AG10803 (cell line): ENCODE measurements around the gene CYB5R2.
"Not testable (repeated sequence)": the region's sequence is repeated elsewhere in the genome, so short reads cannot be mapped to it uniquely, and the experiment has no call there.

Source experiments
- DNase-seq: peaks from one replicate; pipeline ENCODE4 v3.0.0; 2010; ENCODE audit warnings: low read depth
- H3K4me3 ChIP-seq: 2 replicates; pipeline ENCODE4 v1.5.1; 2011; ENCODE audit warnings: mild to moderate bottlenecking, low read length, control low read depth
- TF ChIP-seq, protein P1 (sequence below): conservative IDR thresholded peaks from 2 replicates; pipeline ENCODE4 v1.5.1; 2011; ENCODE audit warnings: mild to moderate bottlenecking, low read length, control low read depth, inconsistent platforms

CYB5R2 gene

DNA sequence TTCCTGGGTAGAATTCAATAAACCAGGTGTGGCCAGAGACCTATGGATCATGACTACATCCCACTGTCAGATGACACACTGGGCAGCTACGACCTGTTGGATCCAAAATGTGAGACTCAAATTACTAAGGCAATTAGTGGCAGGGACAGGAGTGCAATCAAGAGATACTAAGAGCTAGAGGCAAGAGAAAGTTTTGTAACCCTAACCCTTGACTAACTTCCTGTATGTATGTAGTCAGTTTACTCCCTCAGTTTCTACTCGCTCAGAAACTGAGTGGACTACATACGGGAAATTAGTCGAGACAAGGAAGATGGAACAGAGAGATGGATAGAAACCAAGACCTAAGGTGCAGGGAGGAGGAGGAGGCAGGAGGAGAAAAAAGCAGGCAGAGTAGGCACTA is 2.7 kb downstream of the CYB5R2 start:
- no peak for DNase-seq
- no peak overlapping the region for H3K4me3 ChIP-seq
- TF ChIP-seq, protein P1, sequence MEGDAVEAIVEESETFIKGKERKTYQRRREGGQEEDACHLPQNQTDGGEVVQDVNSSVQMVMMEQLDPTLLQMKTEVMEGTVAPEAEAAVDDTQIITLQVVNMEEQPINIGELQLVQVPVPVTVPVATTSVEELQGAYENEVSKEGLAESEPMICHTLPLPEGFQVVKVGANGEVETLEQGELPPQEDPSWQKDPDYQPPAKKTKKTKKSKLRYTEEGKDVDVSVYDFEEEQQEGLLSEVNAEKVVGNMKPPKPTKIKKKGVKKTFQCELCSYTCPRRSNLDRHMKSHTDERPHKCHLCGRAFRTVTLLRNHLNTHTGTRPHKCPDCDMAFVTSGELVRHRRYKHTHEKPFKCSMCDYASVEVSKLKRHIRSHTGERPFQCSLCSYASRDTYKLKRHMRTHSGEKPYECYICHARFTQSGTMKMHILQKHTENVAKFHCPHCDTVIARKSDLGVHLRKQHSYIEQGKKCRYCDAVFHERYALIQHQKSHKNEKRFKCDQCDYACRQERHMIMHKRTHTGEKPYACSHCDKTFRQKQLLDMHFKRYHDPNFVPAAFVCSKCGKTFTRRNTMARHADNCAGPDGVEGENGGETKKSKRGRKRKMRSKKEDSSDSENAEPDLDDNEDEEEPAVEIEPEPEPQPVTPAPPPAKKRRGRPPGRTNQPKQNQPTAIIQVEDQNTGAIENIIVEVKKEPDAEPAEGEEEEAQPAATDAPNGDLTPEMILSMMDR: no peak

DNA sequence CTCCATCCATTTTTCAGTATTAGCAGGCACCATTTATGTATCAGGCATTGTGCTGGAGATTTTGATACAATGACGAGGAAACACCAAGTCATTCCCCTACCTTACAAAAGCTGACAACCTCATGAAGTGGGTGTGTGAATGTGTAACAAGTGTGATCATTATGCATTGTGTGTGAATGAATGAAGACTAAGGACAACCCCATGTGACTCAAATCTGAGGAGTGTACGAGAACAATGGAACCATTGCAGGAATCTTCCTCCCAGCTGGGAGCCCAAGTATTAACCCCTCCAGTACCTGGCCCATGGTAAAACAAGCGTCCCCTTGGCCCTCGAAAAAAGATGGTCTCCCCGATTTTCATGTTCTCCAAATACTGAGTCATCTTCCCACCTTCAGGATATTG is 4.4 kb downstream of the CYB5R2 start:
- TF ChIP-seq, protein P1: no peak
- H3K4me3 ChIP-seq: no peak overlapping the region
- DNase-seq: no peak

DNA sequence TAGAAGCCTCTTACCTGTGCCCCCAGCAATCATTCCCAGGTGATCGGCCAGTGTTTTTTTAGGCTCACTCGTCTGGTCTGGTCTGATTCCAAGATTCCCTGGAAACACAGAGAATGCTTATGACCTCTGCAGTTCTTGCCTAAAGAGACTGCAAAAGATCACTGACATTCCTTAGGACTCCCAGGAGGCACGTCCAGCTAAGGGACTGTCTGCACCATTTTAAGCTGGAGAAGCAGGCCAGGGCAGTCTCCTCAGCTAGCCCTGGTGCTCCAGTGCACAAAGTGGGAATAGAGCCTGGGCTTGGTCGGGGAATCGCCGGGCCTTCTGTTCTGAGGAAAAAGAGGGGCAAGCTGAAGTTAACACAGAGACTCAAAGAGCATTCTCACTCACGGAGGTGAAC is 4.8 kb downstream of the CYB5R2 start:
- no peak overlapping the region for H3K4me3 ChIP-seq
- DNase-seq: no peak
- TF ChIP-seq, protein P1: no peak

DNA sequence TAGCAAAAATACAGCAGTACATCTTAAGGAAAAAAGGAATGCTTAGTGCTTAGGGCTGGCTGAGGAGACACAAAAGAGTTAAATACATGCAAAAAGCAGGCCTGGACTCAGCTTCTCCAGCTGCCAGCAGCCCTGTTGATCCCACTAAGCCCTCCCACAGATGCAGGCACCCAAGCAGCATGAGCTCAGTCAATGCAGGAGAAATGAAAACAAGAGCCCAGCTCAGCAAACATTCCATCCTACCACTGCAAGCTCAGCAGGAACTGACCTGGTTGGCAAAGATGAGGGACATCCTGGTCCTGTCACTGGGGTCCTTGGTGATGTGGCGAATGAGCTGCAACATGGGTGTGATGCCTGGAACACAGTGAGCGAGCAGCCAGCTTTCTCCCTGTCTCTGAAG is 5.8 kb downstream of the CYB5R2 start:
- TF ChIP-seq, protein P1: no peak
- H3K4me3 ChIP-seq: no peak overlapping the region
- no peak for DNase-seq

DNA sequence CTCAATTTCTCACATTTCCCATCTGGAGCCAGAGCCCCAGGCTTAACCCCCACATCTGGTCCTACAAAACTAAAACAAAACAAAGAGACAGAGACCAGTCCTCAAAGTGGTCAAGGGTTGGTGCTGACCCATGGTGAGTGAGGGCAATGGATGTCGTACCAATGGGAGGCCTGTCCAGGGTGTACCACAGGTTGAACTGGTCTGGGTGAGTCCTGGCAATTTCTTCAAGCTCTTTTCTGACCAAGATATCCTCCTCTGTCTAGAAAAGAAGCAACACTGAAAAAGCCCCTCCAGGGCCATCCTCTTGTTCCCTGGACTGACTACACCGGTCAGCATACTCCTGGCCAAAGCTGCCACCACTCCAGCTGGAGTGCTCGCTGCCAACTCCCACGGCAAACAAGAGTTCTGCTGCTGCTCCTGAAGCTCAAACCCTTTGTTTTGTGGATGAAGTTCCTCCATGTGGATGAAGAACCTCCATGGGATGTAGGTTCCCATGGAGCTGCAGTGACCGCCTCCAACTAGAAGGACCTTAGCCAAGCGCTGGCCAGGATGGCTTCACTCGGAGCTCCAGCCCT is 6.9 kb downstream of the CYB5R2 start:
- no peak overlapping the region for H3K4me3 ChIP-seq
- TF ChIP-seq, protein P1: no peak
- no peak for DNase-seq

DNA sequence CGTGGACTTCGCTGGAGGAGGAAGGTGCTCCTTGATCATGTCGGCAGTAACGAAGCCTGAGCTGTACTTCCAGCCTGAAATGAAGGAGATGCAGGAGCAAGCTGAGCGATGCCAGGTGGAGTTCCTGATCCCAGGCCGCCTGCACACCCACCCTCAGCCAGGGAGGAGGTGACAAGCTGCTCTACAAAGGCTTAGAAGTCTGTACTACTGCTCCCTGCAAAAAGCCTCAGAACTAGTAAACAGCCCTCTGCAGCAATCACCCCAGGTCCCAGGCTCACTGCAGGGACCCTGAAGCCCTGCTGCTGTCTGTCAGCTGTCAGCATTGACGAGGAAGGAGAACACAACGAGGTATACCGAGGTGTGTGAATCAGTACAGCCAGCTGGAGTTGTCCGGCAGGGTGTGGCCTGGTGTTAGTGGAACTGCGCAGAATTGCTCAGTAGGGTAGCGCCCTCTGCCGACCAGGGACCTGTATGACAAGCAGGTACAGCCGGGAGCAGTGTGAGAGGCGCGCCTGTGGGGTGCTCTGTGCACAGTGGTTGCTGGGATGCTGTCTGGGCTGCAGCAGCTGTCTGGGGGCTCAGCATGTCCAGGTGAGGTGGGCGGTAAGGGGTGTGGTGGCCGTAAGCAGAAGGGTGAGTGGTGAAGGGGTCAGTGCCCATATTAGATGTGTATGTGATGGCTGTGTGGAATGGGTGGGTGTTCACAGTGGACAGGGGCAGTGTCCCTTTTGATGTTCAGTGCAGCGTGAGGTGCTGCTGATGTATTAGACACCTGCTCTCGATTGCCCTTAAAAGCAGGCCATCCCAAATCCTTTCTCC is 7.6 kb downstream of the CYB5R2 start:
- TF ChIP-seq, protein P1: peak; percentile 75
- H3K4me3 ChIP-seq: no peak overlapping the region
- DNase-seq: peak; percentile 47

DNA sequence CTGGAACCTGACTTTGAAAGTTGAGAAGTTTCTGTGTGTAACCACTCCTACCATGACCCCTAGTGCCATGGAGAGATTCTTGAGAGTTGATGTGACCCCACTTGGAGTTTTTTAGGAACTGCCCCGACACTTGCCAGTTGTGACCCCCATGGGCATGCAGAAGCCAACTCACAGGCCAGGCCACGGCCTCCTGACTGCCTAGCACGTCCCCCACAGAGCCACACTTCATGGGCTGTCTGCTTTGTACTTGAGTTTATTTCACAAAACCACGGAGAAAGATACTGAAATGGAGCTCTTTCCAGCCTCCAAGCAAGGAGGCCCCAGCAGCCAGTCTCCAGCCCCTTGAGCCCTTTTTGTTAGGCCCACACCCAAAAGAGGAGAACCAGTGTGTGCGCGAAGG is 8.4 kb downstream of the CYB5R2 start:
- no peak for DNase-seq
- H3K4me3 ChIP-seq: no peak overlapping the region
- TF ChIP-seq, protein P1: no peak

DNA sequence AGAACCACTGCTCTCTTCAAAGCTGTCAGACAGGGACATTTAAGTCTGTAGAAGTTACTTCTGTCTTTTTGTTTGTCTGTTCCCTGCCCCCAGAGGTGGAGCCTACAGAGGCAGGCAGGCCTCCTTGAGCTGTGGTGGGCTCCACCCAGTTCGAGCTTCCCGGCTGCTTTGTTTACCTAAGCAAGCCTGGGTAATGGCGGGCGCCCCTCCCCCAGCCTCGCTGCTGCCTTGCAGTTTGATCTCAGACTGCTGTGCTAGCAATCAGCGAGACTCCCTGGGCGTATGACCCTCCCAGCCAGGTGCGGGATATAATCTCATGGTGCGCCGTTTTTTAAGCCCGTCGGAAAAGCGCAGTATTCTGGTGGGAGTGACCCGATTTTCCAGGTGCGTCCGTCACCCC is 9.8 kb downstream of the CYB5R2 start:
- not testable (repeated sequence) for H3K4me3 ChIP-seq, DNase-seq
